Measurements from ENCODE around the gene FBXO7.
A peak's percentile ranks its signal among the peaks of the same experiment; 100 is the strongest.
"Not testable (repeated sequence)": the region's sequence is repeated elsewhere in the genome, so short reads cannot be mapped to it uniquely, and the experiment has no call there.

The FBXO7 gene

GRCh38 chr22:32474635-32475467 is at the start of gene FBXO7:
Gene FBXO7, plus strand, starts transcription at chr22:32474811. Its CDS starts 192 bp downstream, at chr22:32475003.
- DNase-seq (ENCODE audit: low read depth in 3 of 3), result peak; percentile 67 to 84 (median 74)

- no peak for DNase-seq (ENCODE audit: low read depth in 3 of 3)
Measured at GRCh38 chr22:32426881-32427280, 47.7 kb upstream of the FBXO7 start.

GRCh38 chr22:32430352-32430751 is 44.3 kb upstream of the FBXO7 start:
- DNase-seq (ENCODE audit: low read depth in 3 of 3), result no peak

GRCh38 chr22:32444068-32444467 is 30.5 kb upstream of the FBXO7 start:
- no peak for DNase-seq (ENCODE audit: low read depth in 3 of 3)

- no peak for DNase-seq (ENCODE audit: low read depth in 3 of 3)
Measured at GRCh38 chr22:32446321-32446720, 28.3 kb upstream of the FBXO7 start.

- no peak for DNase-seq (ENCODE audit: low read depth in 3 of 3)
Measured at GRCh38 chr22:32448980-32449379, 25.6 kb upstream of the FBXO7 start.

GRCh38 chr22:32457031-32457430 is 17.6 kb upstream of the FBXO7 start:
- no peak for DNase-seq (ENCODE audit: low read depth in 3 of 3)

- DNase-seq (ENCODE audit: low read depth in 3 of 3), result no peak
Measured at GRCh38 chr22:32462452-32462851, 12.2 kb upstream of the FBXO7 start.

GRCh38 chr22:32465661-32466060 is 8.9 kb upstream of the FBXO7 start:
- no peak for DNase-seq (ENCODE audit: low read depth in 3 of 3)

- DNase-seq (ENCODE audit: low read depth in 3 of 3), result no peak
Measured at GRCh38 chr22:32466496-32466895, 8.1 kb upstream of the FBXO7 start.

GRCh38 chr22:32469799-32470212 is 4.8 kb upstream of the FBXO7 start:
- no peak for DNase-seq (ENCODE audit: low read depth in 3 of 3)

GRCh38 chr22:32473388-32473952 is 1.1 kb upstream of the FBXO7 start:
- DNase-seq (ENCODE audit: low read depth in 3 of 3), result peak in 1 of 3 experiments; percentile 22

- peak in 1 of 3 experiments; percentile 8 for DNase-seq (ENCODE audit: low read depth in 3 of 3)
Measured at GRCh38 chr22:32475468-32476010, 928 bp downstream of the FBXO7 start.

GRCh38 chr22:32476281-32477195 is 1.9 kb downstream of the FBXO7 start:
- no peak for DNase-seq (ENCODE audit: low read depth in 3 of 3)

GRCh38 chr22:32477596-32477995 is 3.0 kb downstream of the FBXO7 start:
- DNase-seq (ENCODE audit: low read depth in 3 of 3), result no peak

- not testable (repeated sequence) for DNase-seq (ENCODE audit: low read depth in 3 of 3)
Measured at GRCh38 chr22:32478552-32478951, 3.9 kb downstream of the FBXO7 start.

- DNase-seq (ENCODE audit: low read depth in 3 of 3), result no peak
Measured at GRCh38 chr22:32478994-32479393, 4.4 kb downstream of the FBXO7 start.

- DNase-seq (ENCODE audit: low read depth in 3 of 3), result peak in 1 of 3 experiments; percentile 25
Measured at GRCh38 chr22:32480238-32480637, 5.6 kb downstream of the FBXO7 start.

GRCh38 chr22:32482708-32483107 is 8.1 kb downstream of the FBXO7 start:
- DNase-seq (ENCODE audit: low read depth in 3 of 3), result peak in 2 of 3 experiments; percentile 4 to 32

GRCh38 chr22:32486656-32487390 is 12.2 kb downstream of the FBXO7 start:
- DNase-seq (ENCODE audit: low read depth in 3 of 3), result no peak

GRCh38 chr22:32487461-32487860 is 12.8 kb downstream of the FBXO7 start:
- no peak for DNase-seq (ENCODE audit: low read depth in 3 of 3)

Data from stimulated activated CD4-positive, alpha-beta T cell treated with anti-CD3 and anti-CD28 coated beads, TNF-alpha, amount 100 ng/mL, for 24 hours (primary cell).